Stimulated activated CD4-positive, alpha-beta T cell treated with anti-CD3 and anti-CD28 coated beads, Interleukin-15, amount 100 ng/mL, for 48 hours (primary cell): ENCODE data around the gene CDT1.
"Not testable (repeated sequence)": the region's sequence is repeated elsewhere in the genome, so short reads cannot be mapped to it uniquely, and the experiment has no call there.

Experiments used
- DNase-seq, 2 donors: peaks; one replicate each; pipeline ENCODE4 v3.0.0-alpha.2; 2020; ENCODE audit warnings: low read depth in 2 of 2

Gene CDT1

GRCh38 chr16:88816736-88817535, 13.3 kb downstream of the CDT1 start:
- DNase-seq: no peak

- no peak for DNase-seq
Observed at GRCh38 chr16:88817785-88818574, 14.4 kb downstream of the CDT1 start.

- DNase-seq: no peak
Observed at GRCh38 chr16:88818575-88818874, 14.9 kb downstream of the CDT1 start.

GRCh38 chr16:88819126-88819525, 15.5 kb downstream of the CDT1 start:
- DNase-seq: no peak

- DNase-seq: no peak
Observed at GRCh38 chr16:88820385-88821025, 16.9 kb downstream of the CDT1 start.

- no peak for DNase-seq
Observed at GRCh38 chr16:88821168-88821850, 17.7 kb downstream of the CDT1 start.

- no peak for DNase-seq
Observed at GRCh38 chr16:88822281-88823040, 18.9 kb downstream of the CDT1 start.

- not testable (repeated sequence) for DNase-seq
Observed at GRCh38 chr16:88823646-88824045, 20.1 kb downstream of the CDT1 start.

- no peak for DNase-seq
Observed at GRCh38 chr16:88824256-88825077, 20.9 kb downstream of the CDT1 start.

- no peak for DNase-seq
Observed at GRCh38 chr16:88825146-88825545, 21.6 kb downstream of the CDT1 start.

- DNase-seq: no peak
Observed at GRCh38 chr16:88826070-88826840, 22.7 kb downstream of the CDT1 start.

GRCh38 chr16:88827727-88828126, 24.1 kb downstream of the CDT1 start:
- DNase-seq: no peak

- DNase-seq: no peak
Observed at GRCh38 chr16:88828711-88829110, 25.1 kb downstream of the CDT1 start.

GRCh38 chr16:88830258-88830657, 26.7 kb downstream of the CDT1 start:
- no peak for DNase-seq

- no peak for DNase-seq
Observed at GRCh38 chr16:88830783-88831182, 27.2 kb downstream of the CDT1 start.

GRCh38 chr16:88831838-88832237, 28.2 kb downstream of the CDT1 start:
- DNase-seq: no peak

GRCh38 chr16:88833086-88833485, 29.5 kb downstream of the CDT1 start:
- DNase-seq: no peak

GRCh38 chr16:88834670-88835069, 31.1 kb downstream of the CDT1 start:
- DNase-seq: no peak

GRCh38 chr16:88835383-88835782, 31.8 kb downstream of the CDT1 start:
- no peak for DNase-seq

GRCh38 chr16:88835818-88836217, 32.2 kb downstream of the CDT1 start:
- DNase-seq: no peak
